ENCODE measurements around the gene OR5B3.

Gene OR5B3

DNA sequence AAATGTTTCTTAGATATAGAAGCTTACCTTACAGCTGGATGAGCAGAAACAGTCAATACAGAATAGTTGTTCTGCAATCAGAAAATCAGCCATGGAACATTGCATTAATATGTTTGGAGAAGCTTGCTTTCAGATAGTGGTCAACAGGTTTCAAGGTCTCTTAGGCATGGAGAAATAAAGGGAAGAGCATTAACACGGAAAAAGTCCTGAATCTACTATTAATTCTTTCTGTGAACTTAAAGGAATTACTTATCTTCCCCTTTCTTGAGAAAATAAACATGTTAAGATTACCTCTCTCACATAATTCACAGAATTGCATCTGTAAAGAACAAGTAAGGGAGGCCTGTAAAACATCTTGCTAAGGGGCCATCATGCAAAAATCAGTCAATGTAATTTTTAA, at the start of gene OR5B3:
TSS of gene OR5B3 (minus strand) at position 101 of the 400 bp plus-strand sequence. CDS start 3,465 bp downstream, outside the sequence.
- H3K4me3 ChIP-seq (ENCODE audit: control insufficient read depth, low read depth, low read length), result no peak within 1 kb of the TSS
- no peak for TF ChIP-seq CTCF (conservative IDR thresholded peaks at IDR 0.05; ENCODE audit: control insufficient read depth, insufficient read depth, low read depth, low read length)
- no peak for DNase-seq (ENCODE audit: low read depth)

DNA sequence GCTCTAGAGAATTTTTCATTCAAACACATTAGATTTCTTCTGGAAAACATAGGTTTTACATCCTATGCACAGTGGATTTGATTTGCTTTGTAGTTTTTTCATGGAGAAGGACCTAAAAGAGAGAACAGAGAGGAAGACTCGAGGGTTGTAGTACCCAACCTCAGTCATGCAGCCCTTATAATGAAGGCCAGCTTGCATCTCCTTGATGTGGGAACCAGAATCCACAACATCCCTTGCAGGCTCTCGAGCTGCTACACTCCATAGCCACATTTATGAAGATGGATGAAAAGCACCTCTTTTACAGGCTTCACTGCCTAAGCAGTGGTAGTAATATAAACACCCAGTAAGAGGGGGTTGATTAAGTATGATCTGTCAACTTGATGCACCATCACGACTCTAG, 44.9 kb upstream of the OR5B3 start:
- peak; percentile 6 for DNase-seq (ENCODE audit: low read depth)
- no peak for TF ChIP-seq CTCF (conservative IDR thresholded peaks at IDR 0.05; ENCODE audit: control insufficient read depth, insufficient read depth, low read depth, low read length)
- H3K4me3 ChIP-seq (ENCODE audit: control insufficient read depth, low read depth, low read length), result no peak overlapping the region

DNA sequence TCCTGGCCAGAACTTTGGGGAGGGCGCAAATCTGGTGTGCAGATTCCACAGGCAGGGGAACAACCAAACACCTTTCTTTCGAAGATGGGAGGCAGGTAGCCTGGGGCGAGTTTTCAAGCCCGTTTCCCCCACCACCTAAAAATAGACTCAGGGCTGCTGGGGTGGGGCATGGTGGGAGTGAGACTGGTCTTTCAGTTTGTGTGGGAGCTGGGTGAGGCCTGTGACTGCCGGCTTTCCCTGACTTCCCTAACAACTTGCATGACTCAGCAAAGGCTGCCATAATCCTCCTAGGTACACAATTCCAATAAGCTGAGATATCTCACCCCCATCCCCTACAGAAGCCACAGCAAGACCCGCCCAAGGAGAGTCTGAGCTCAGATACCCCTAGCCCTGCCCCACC, 39.6 kb upstream of the OR5B3 start:
- no peak overlapping the region for H3K4me3 ChIP-seq (ENCODE audit: control insufficient read depth, low read depth, low read length)
- no peak for DNase-seq (ENCODE audit: low read depth)
- TF ChIP-seq CTCF (conservative IDR thresholded peaks at IDR 0.05; ENCODE audit: control insufficient read depth, insufficient read depth, low read depth, low read length), result no peak

DNA sequence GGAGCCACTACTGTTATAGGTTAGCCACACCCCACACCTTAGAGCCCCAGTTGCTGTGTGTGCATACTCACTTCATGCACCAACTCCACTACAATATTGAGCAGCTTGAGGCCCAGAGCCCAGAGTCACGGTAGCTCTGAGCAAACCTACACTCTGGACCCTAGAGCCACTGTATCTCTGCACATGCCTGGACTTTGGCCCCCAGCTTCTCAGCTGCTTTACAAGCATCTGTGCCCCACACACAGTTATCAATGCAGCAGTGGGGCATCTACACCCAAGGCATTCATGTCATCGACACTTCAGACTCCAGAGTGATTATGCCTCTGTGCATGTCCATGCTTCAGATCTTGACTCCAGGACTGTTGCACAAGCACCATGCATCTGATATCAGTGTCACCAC, 37.6 kb upstream of the OR5B3 start:
- DNase-seq (ENCODE audit: low read depth), result no peak
- TF ChIP-seq CTCF (conservative IDR thresholded peaks at IDR 0.05; ENCODE audit: control insufficient read depth, insufficient read depth, low read depth, low read length), result no peak
- no peak overlapping the region for H3K4me3 ChIP-seq (ENCODE audit: control insufficient read depth, low read depth, low read length)

GRCh38 chr11:58442136-58442535, 35.5 kb upstream of the OR5B3 start, which contains the start of gene OR5B12:
Gene OR5B12, minus strand, starts transcription at chr11:58442236. Its CDS starts 2,085 bp downstream, at chr11:58440151.
- no peak within 1 kb of the TSS for H3K4me3 ChIP-seq (ENCODE audit: control insufficient read depth, low read depth, low read length)
- no peak for DNase-seq (ENCODE audit: low read depth)
- no peak for TF ChIP-seq CTCF (conservative IDR thresholded peaks at IDR 0.05; ENCODE audit: control insufficient read depth, insufficient read depth, low read depth, low read length)

DNA sequence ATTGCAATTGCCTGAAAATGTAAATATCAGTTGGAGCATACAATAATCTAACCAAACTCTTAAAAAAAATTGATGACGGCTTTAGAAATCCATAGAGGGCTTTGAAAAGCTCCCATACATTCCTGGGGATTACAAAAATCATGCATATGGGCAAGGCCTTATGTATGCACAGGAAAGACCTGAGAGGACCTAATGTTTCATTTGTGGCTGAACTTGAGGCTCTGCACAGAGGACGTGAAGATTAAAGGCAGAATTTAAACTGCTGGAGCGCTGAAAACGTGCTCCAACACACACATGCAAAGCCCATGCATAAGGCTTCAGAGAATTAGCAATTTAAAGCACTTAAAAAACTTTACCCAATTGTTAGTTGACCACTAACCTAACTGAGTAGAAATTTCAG, 31.8 kb upstream of the OR5B3 start:
- no peak for DNase-seq (ENCODE audit: low read depth)
- no peak for TF ChIP-seq CTCF (conservative IDR thresholded peaks at IDR 0.05; ENCODE audit: control insufficient read depth, insufficient read depth, low read depth, low read length)
- no peak overlapping the region for H3K4me3 ChIP-seq (ENCODE audit: control insufficient read depth, low read depth, low read length)

DNA sequence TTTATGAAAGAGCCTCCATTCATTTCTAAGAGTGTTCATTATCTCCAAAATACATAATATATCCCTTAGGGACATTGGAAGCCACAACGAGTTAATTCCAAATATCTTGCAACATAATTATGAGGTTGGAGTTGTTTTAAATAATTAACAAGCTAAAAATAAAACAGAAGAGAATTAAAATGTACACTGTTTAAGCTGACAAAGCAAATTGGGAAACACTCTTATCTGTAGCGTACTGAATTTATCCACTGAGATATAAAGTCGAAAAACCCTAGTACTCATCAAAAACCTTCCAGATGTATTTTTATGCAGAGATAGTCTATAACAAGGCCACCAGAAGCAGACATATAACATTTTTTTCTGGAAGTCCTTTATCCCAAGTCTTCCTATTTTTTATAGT, 27.5 kb upstream of the OR5B3 start:
- no peak for TF ChIP-seq CTCF (conservative IDR thresholded peaks at IDR 0.05; ENCODE audit: control insufficient read depth, insufficient read depth, low read depth, low read length)
- H3K4me3 ChIP-seq (ENCODE audit: control insufficient read depth, low read depth, low read length), result no peak overlapping the region
- DNase-seq (ENCODE audit: low read depth), result no peak

Measured in fibroblast of mammary gland (primary cell).